ENCODE measurements around the gene PAPOLB. TPM values are rescaled to one million over a fixed set of nuclear protein-coding genes. Genes with fewer than 3 reads are reported as not detected.

Gene PAPOLB
- total RNA-seq, 6 donors from 2014 or later, result 0.10 to 2.1 (median 0.39) TPM

GRCh38 chr7:4838626-4839334 lies 23.1 kb downstream of the PAPOLB start:
- peak; percentile 11 to 56 for DNase-seq

GRCh38 chr7:4837803-4838625 lies 23.8 kb downstream of the PAPOLB start:
- 56 to 70% methylated on average over 12 to 21 of the region's 30 CpGs for WGBS, 2 donors
- no peaks in the 10 kb centered on the region for H3K27me3 ChIP-seq
- ATAC-seq (ENCODE audit: low FRiP score in 2 of 2) (no peak), DNase-seq (peak in 1 of 2 donors; percentile 68)
- peaks cover 0 to 13% (median 2%) of the 10 kb centered on the region in 4 donors for H3K4me1 ChIP-seq
- TF ChIP-seq, protein P1, sequence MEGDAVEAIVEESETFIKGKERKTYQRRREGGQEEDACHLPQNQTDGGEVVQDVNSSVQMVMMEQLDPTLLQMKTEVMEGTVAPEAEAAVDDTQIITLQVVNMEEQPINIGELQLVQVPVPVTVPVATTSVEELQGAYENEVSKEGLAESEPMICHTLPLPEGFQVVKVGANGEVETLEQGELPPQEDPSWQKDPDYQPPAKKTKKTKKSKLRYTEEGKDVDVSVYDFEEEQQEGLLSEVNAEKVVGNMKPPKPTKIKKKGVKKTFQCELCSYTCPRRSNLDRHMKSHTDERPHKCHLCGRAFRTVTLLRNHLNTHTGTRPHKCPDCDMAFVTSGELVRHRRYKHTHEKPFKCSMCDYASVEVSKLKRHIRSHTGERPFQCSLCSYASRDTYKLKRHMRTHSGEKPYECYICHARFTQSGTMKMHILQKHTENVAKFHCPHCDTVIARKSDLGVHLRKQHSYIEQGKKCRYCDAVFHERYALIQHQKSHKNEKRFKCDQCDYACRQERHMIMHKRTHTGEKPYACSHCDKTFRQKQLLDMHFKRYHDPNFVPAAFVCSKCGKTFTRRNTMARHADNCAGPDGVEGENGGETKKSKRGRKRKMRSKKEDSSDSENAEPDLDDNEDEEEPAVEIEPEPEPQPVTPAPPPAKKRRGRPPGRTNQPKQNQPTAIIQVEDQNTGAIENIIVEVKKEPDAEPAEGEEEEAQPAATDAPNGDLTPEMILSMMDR (IDR thresholded peaks at IDR 0.05), result no peak
- TF ChIP-seq POLR2AphosphoS5 (IDR thresholded peaks at IDR 0.05), result peak in 1 of 2 donors; percentile 15
- H3K36me3 ChIP-seq, result peaks cover 0 to 28% (median 10%) of the 10 kb centered on the region in 4 donors
- no peak overlapping the region for H3K27ac ChIP-seq
- H3K9me3 ChIP-seq, result no peaks in the 10 kb centered on the region
- no peak overlapping the region for H3K4me3 ChIP-seq

More at GRCh38 chr7:4838626-4839334, 23.1 kb downstream of the PAPOLB start:
- ATAC-seq (ENCODE audit: low FRiP score in 2 of 2), result no peak
- 93 to 94% methylated on average over 12 to 21 of the region's 21 CpGs for WGBS, 2 donors
- TF ChIP-seq POLR2AphosphoS5 (IDR thresholded peaks at IDR 0.05) (no peak), EP300 (IDR thresholded peaks at IDR 0.05) (no peak), POLR2A (IDR thresholded peaks at IDR 0.05) (no peak)
- TF ChIP-seq, protein P1 (IDR thresholded peaks at IDR 0.05), result no peak
- Histone ChIP-seq H3K4me3 (no peak overlapping the region), H3K27me3 (no peaks in the 10 kb centered on the region), H3K36me3 (peaks cover 0 to 25% (median 10%) of the 10 kb centered on the region in 4 donors), H3K4me1 (peaks cover 0 to 13% (median 2%) of the 10 kb centered on the region in 4 donors), H3K27ac (no peak overlapping the region), H3K9me3 (no peaks in the 10 kb centered on the region)

GRCh38 chr7:4837041-4837802 lies 24.6 kb downstream of the PAPOLB start:
- H3K27me3 ChIP-seq, result no peaks in the 10 kb centered on the region
- ATAC-seq (ENCODE audit: low FRiP score in 2 of 2) (no peak), DNase-seq (peak in 1 of 2 donors; percentile 73)
- peaks cover 0 to 13% (median 2%) of the 10 kb centered on the region in 4 donors for H3K4me1 ChIP-seq
- no peaks in the 10 kb centered on the region for H3K9me3 ChIP-seq
- no peak overlapping the region for H3K4me3 ChIP-seq
- 65 to 86% methylated on average over 13 of the region's 22 CpGs for WGBS, 2 donors
- peaks cover 0 to 31% (median 10%) of the 10 kb centered on the region in 4 donors for H3K36me3 ChIP-seq
- no peak overlapping the region for H3K27ac ChIP-seq
- TF ChIP-seq POLR2AphosphoS5 (IDR thresholded peaks at IDR 0.05), result no peak
- no peak for TF ChIP-seq EP300 (IDR thresholded peaks at IDR 0.05)
- TF ChIP-seq, protein P1 (IDR thresholded peaks at IDR 0.05), result no peak
- TF ChIP-seq POLR2A (IDR thresholded peaks at IDR 0.05), result no peak

- Histone ChIP-seq H3K27me3 (no peaks in the 10 kb centered on the region), H3K4me3 (no peak overlapping the region), H3K4me1 (peaks cover 0 to 13% (median 2%) of the 10 kb centered on the region in 4 donors), H3K9me3 (no peaks in the 10 kb centered on the region), H3K36me3 (peaks cover 0 to 31% (median 10%) of the 10 kb centered on the region in 4 donors), H3K27ac (no peak overlapping the region)
- ATAC-seq (ENCODE audit: low FRiP score in 2 of 2) (no peak), DNase-seq (peak in 1 of 2 donors; percentile 78)
- TF ChIP-seq, protein P1 (IDR thresholded peaks at IDR 0.05), result no peak
- TF ChIP-seq EP300 (IDR thresholded peaks at IDR 0.05), result no peak
- TF ChIP-seq POLR2AphosphoS5 (IDR thresholded peaks at IDR 0.05), result no peak
- TF ChIP-seq POLR2A (IDR thresholded peaks at IDR 0.05), result no peak
- WGBS, 2 donors, result 96 to 97% methylated on average over 10 to 26 of the region's 30 CpGs
Measured at GRCh38 chr7:4836206-4836661, 25.6 kb downstream of the PAPOLB start.

Data from upper lobe of left lung (tissue), 6 donors.